Testis (tissue), 2 donors: ENCODE results near the gene TNFAIP6.

Experiments used
- CTCF ChIP-seq, 3 experiments: fragments of 450-650 bp in 2 of 3; fragments of 200-600 bp in 1 of 3; sonication (generic) in 1 of 3; IDR thresholded peaks; one replicate each; pipeline ENCODE4 v1.5.1; 2016 to 2019; ENCODE audit warnings: antibody characterized with exemption in 3 of 3, mild to moderate bottlenecking in 2 of 3, moderate library complexity in 1 of 3
- POLR2A ChIP-seq: fragments of 450-650 bp; IDR thresholded peaks from one replicate; pipeline ENCODE4 v1.6.1; 2017; ENCODE audit warnings: antibody characterized with exemption, mild to moderate bottlenecking, moderate library complexity

DNA sequence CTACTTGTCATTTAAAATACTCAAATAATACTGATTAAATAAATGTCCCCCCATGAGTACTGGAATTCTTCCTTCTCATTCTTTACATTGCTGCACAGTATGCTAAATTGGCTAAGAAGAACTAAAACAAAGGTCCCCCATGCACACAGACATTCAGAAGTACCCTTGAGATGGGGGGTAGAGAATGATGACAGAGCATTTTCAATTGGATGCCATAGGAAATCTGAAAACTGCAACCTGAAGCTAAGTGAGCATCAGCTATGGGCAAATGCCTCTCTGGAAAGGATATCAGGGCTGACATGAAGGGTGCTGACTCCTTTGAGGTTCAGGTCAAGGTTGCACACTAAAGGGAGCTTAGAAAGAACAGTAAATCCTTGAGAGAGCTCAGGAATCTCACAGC is 10.1 kb upstream of the TNFAIP6 start:
- no peak for TF ChIP-seq CTCF (IDR thresholded peaks at IDR 0.05)
- TF ChIP-seq POLR2A: no peak
